ENCODE results near the gene ZEB2.

The ZEB2 gene

GRCh38 chr2:144458541-144458940 is 61.4 kb downstream of the ZEB2 start:
- H3K27ac ChIP-seq, result no peak overlapping the region
- DNase-seq (ENCODE audit: low read depth, low spot score), result no peak

GRCh38 chr2:144456680-144457079 is 63.2 kb downstream of the ZEB2 start:
- peak; percentile 20 for DNase-seq (ENCODE audit: low read depth, low spot score)
- no peak overlapping the region for H3K27ac ChIP-seq

- H3K27ac ChIP-seq, result no peak overlapping the region
- DNase-seq (ENCODE audit: low read depth, low spot score), result no peak
Measured at GRCh38 chr2:144455987-144456386, 63.9 kb downstream of the ZEB2 start.

- no peak for DNase-seq (ENCODE audit: low read depth, low spot score)
- H3K27ac ChIP-seq, result no peak overlapping the region
Measured at GRCh38 chr2:144454466-144455287, 65.2 kb downstream of the ZEB2 start.

- no peak for DNase-seq (ENCODE audit: low read depth, low spot score)
- no peak overlapping the region for H3K27ac ChIP-seq
Measured at GRCh38 chr2:144453486-144454158, 66.3 kb downstream of the ZEB2 start.

GRCh38 chr2:144452989-144453336 is 67.0 kb downstream of the ZEB2 start:
- no peak for DNase-seq (ENCODE audit: low read depth, low spot score)
- no peak overlapping the region for H3K27ac ChIP-seq

GRCh38 chr2:144452169-144452988 is 67.5 kb downstream of the ZEB2 start:
- no peak for DNase-seq (ENCODE audit: low read depth, low spot score)
- no peak overlapping the region for H3K27ac ChIP-seq

GRCh38 chr2:144451443-144451842 is 68.5 kb downstream of the ZEB2 start:
- no peak for DNase-seq (ENCODE audit: low read depth, low spot score)
- H3K27ac ChIP-seq, result no peak overlapping the region

- DNase-seq (ENCODE audit: low read depth, low spot score), result no peak
- H3K27ac ChIP-seq, result no peak overlapping the region
Measured at GRCh38 chr2:144449028-144449406, 70.9 kb downstream of the ZEB2 start.

- no peak for DNase-seq (ENCODE audit: low read depth, low spot score)
- no peak overlapping the region for H3K27ac ChIP-seq
Measured at GRCh38 chr2:144448389-144449027, 71.4 kb downstream of the ZEB2 start.

GRCh38 chr2:144447535-144447934 is 72.4 kb downstream of the ZEB2 start:
- no peak overlapping the region for H3K27ac ChIP-seq
- DNase-seq (ENCODE audit: low read depth, low spot score), result no peak

GRCh38 chr2:144446136-144446535 is 73.8 kb downstream of the ZEB2 start:
- no peak overlapping the region for H3K27ac ChIP-seq
- DNase-seq (ENCODE audit: low read depth, low spot score), result no peak

- no peak for DNase-seq (ENCODE audit: low read depth, low spot score)
- no peak overlapping the region for H3K27ac ChIP-seq
Measured at GRCh38 chr2:144445196-144445595, 74.7 kb downstream of the ZEB2 start.

GRCh38 chr2:144443837-144444817 is 75.8 kb downstream of the ZEB2 start:
- H3K27ac ChIP-seq, result no peak overlapping the region
- DNase-seq (ENCODE audit: low read depth, low spot score), result no peak

- H3K27ac ChIP-seq, result no peak overlapping the region
- no peak for DNase-seq (ENCODE audit: low read depth, low spot score)
Measured at GRCh38 chr2:144441711-144442141, 78.2 kb downstream of the ZEB2 start.

GRCh38 chr2:144439993-144440392 is 79.9 kb downstream of the ZEB2 start:
- H3K27ac ChIP-seq, result no peak overlapping the region
- DNase-seq (ENCODE audit: low read depth, low spot score), result no peak

- no peak for DNase-seq (ENCODE audit: low read depth, low spot score)
- no peak overlapping the region for H3K27ac ChIP-seq
Measured at GRCh38 chr2:144438801-144439631, 80.9 kb downstream of the ZEB2 start.

GRCh38 chr2:144437636-144438035 is 82.3 kb downstream of the ZEB2 start:
- no peak for DNase-seq (ENCODE audit: low read depth, low spot score)
- no peak overlapping the region for H3K27ac ChIP-seq

Measured in epithelial cell of prostate (primary cell).